Naive B cell (primary cell): ENCODE measurements around the gene C10orf143. TPM values are rescaled to one million over a fixed set of nuclear protein-coding genes. Genes with fewer than 3 reads are reported as not detected.

ENCODE experiments used
- ATAC-seq, 2 donors: fragments of 150-1000 bp; cut with Tn5 transposase; 2 replicates each; pipeline ENCODE4 v1.10.0; 2021; ENCODE audit warnings: low read depth in 2 of 2, mild to moderate bottlenecking in 2 of 2, moderate library complexity in 2 of 2
- DNase-seq: peaks from one replicate; pipeline ENCODE4 v3.0.0; 2022
- H3K27ac Mint-ChIP-seq, 6 donors: one replicate each; pipeline ENCODE4 v1.8.0; 2020 to 2022; ENCODE audit warnings: mild to moderate bottlenecking in 6 of 6, mixed read lengths in 6 of 6, moderate library complexity in 5 of 6, inconsistent platforms in 2 of 6
- H3K27me3 Mint-ChIP-seq, 3 donors: one replicate each; pipeline ENCODE4 v1.8.0; 2021 to 2022; ENCODE audit warnings: mixed read lengths in 3 of 3, mild to moderate bottlenecking in 1 of 3
- H3K36me3 Mint-ChIP-seq, 2 donors: one replicate each; pipeline ENCODE4 v1.8.0; 2020 to 2022; ENCODE audit warnings: mixed read lengths in 2 of 2, inconsistent platforms in 1 of 2, mild to moderate bottlenecking in 1 of 2
- H3K4me1 Mint-ChIP-seq, 3 donors: one replicate each; pipeline ENCODE4 v1.8.0; 2020 to 2022; ENCODE audit warnings: mixed read lengths in 3 of 3, inconsistent platforms in 1 of 3, mild to moderate bottlenecking in 1 of 3, moderate library complexity in 1 of 3
- H3K4me3 Mint-ChIP-seq, 8 donors: one replicate each; pipeline ENCODE4 v1.8.0; 2020 to 2022; ENCODE audit warnings: mild to moderate bottlenecking in 8 of 8, mixed read lengths in 8 of 8, moderate library complexity in 8 of 8, inconsistent platforms in 2 of 8
- H3K9me3 Mint-ChIP-seq, 7 donors: one replicate each; pipeline ENCODE4 v1.8.0; 2020 to 2022; ENCODE audit warnings: mixed read lengths in 7 of 7, mild to moderate bottlenecking in 5 of 7, inconsistent platforms in 2 of 7, moderate library complexity in 1 of 7
- polyA plus RNA-seq, 6 donors: library from polyadenylated mRNA; unstranded; fragments of 300-500 nt; fragmentation: Illumina TruSeq; gene quantifications; one replicate each; pipeline ENCODE4 v1.2.3, GENCODE V29; 2021; ENCODE audit warnings: low read depth in 6 of 6

C10orf143 gene
- polyA plus RNA-seq, 6 donors from 2014 or later: 15.6 to 44.9 (median 20.4) TPM

DNA sequence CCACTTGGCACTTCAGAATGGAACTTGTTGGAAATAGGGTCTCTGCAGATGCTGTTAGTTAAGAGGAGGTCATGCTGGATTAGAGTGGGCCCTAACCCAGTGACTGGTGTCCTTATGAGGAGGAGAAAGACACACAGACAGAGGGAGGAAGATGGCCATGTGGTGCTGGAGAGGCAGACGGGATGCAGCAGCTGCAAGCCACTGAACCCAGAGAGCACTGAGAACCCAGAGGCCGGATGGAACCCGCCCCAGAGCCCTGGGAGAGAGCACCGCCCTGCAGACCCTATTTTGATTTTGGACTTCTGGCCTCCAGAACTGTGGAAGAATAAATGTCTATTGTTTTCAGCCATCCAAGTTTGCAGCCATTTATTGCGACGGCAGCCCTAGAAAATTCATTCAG, 88.5 kb downstream of the C10orf143 start:
- Mint-ChIP-seq H3K4me1 (no peaks in the 10 kb centered on the region), H3K36me3 (no peaks in the 10 kb centered on the region), H3K27me3 (peaks cover 0 to 12% (median under 1%) of the 10 kb centered on the region in 3 donors), H3K4me3 (no peak overlapping the region), H3K27ac (no peak overlapping the region), H3K9me3 (no peaks in the 10 kb centered on the region)
- DNase-seq: no peak
- no peak for ATAC-seq

DNA sequence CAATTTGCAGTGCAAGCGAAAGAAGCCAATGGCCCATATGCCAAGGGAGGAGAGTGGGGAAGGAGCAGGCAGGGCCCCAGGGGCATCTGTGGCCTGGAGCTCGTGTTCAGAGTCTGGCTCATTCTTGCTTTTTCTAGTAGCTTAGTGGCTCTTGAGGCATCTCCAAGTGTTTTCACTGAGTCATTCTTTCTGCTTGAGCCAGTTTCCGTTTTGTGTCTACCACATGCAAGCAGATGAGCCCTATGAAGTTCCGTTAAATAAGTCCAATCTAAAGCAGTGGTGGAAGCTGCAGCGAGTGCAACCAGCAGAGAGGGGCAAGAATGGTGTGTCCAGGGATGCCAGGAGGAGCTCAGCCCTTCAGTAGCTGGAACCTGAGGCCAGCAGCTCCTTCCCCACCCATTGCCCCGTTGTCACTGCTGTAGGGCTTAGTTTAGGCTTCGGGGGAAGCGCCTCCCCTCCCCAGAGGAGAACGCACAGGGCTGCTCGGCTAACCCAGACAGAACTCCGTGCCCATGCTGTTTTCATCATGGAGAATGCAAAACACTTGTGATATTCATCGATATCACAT, 89.2 kb downstream of the C10orf143 start:
- Mint-ChIP-seq H3K27me3 (peaks cover 0 to 12% (median 0%) of the 10 kb centered on the region in 3 donors), H3K9me3 (no peaks in the 10 kb centered on the region), H3K36me3 (no peaks in the 10 kb centered on the region), H3K27ac (no peak overlapping the region), H3K4me3 (no peak overlapping the region), H3K4me1 (no peaks in the 10 kb centered on the region)
- no peak for ATAC-seq
- no peak for DNase-seq

DNA sequence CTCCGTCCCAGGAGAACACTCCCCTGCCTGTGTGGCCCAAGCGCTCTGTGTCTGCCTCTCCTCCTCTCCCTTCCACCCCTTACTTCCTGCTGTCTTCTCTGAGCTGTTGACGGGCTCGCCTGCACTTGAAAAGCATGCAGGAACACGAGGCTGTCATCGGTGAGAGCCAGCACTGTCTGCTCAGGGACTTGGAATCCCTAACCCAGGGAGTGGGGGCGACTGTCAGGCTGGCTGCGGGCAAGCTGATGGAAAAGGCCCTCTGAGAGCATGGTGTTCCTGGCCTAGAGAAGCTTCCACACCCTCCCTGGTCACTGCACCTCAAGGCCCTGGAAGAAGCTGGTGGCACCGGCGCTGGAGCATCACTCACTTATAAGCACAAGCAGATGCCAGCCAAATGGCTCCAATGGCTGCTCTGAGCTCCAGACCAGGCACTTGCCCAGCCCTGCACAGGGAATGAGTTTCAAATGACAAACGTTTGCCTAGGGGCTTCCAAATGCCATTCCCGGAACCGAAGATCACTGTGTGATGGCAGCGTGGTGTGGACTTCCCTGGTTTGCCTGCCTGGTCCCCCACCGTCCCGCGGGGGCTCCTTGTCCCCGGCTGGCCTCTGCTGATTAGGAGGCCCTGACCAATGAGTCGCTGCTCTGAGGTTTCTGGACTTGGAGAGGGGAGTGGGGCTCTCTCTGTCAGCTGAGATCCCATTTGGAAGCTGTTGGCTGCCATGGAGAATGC, 89.8 kb downstream of the C10orf143 start:
- Mint-ChIP-seq H3K27me3 (peaks cover 0 to 12% (median 0%) of the 10 kb centered on the region in 3 donors), H3K36me3 (no peaks in the 10 kb centered on the region), H3K9me3 (no peaks in the 10 kb centered on the region), H3K4me1 (no peaks in the 10 kb centered on the region), H3K27ac (no peak overlapping the region), H3K4me3 (no peak overlapping the region)
- ATAC-seq (no peak), DNase-seq (no peak)

DNA sequence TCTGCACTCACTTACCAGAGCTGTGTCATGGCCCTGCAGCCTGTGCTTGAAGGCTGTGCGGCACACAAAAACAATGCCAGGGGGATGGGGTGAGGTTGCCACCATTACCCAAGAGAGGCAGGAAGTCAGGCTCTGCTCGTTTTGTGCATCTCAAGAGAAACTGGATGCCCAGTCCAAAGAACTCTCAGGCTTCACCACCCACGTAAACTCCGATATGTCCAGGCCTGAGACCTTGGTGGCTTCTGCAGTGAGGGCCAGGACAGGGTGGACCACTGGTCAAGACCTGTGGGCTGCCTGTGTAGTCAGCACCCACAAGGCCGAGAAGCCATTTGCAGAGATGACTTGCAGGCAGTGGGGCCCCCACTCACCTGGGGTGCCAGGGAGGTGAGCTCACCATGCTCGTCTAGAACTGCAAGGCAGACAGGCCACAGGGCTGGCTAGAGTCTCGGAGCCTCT, 91.9 kb downstream of the C10orf143 start:
- Mint-ChIP-seq H3K27ac (no peak overlapping the region), H3K9me3 (no peaks in the 10 kb centered on the region), H3K27me3 (peaks cover 0 to 11% (median 0%) of the 10 kb centered on the region in 3 donors), H3K36me3 (no peaks in the 10 kb centered on the region), H3K4me1 (no peaks in the 10 kb centered on the region), H3K4me3 (no peak overlapping the region)
- no peak for DNase-seq
- ATAC-seq: no peak

DNA sequence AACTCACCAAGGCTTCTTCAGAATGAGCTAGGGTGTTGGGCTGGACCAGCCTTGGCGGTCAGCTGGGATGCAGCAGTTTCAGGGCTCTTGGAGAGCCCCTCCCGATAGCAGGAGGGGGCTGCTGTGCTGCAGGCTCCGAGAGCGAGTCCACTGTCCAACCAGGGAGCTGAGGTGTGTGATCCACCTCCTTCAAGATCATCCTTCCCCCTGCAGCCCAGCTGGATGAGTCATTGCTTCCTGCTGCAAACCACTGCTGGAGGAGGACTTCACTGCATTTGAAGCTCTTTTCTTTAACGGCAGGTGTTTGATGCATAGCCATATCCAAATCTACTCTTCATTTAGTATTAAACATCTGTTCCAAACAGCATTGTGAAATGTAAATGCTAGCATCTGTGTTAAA, 92.4 kb downstream of the C10orf143 start:
- no peak for ATAC-seq
- no peaks in the 10 kb centered on the region for H3K4me1 Mint-ChIP-seq
- H3K9me3 Mint-ChIP-seq: no peaks in the 10 kb centered on the region
- H3K36me3 Mint-ChIP-seq: no peaks in the 10 kb centered on the region
- no peak overlapping the region for H3K4me3 Mint-ChIP-seq
- DNase-seq: no peak
- H3K27me3 Mint-ChIP-seq: peaks cover 0 to 14% (median 0%) of the 10 kb centered on the region in 3 donors
- H3K27ac Mint-ChIP-seq: no peak overlapping the region

DNA sequence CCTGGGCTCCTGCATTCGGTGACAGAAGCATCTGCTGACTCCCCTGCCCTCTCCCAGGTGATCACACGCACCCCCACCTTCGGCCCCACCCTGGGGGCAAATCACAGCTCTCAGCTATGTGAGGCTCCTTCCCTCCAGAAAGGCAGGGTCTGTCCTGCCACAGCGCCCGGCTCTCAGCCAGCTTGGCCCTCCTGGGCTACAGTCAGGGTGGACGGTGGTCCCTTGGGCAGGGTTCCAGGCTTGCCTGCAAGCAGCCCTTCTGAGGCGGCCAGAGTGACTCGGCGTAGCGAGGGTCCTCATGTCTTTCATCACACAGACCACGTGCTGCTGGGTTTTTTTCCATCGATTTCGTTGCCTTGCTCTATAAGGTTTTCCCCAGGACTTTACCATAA, 93.0 kb downstream of the C10orf143 start:
- Mint-ChIP-seq H3K9me3 (no peaks in the 10 kb centered on the region), H3K27me3 (peaks cover 0 to 21% (median 0%) of the 10 kb centered on the region in 3 donors), H3K27ac (no peak overlapping the region), H3K36me3 (no peaks in the 10 kb centered on the region), H3K4me1 (no peaks in the 10 kb centered on the region), H3K4me3 (no peak overlapping the region)
- no peak for ATAC-seq
- no peak for DNase-seq

DNA sequence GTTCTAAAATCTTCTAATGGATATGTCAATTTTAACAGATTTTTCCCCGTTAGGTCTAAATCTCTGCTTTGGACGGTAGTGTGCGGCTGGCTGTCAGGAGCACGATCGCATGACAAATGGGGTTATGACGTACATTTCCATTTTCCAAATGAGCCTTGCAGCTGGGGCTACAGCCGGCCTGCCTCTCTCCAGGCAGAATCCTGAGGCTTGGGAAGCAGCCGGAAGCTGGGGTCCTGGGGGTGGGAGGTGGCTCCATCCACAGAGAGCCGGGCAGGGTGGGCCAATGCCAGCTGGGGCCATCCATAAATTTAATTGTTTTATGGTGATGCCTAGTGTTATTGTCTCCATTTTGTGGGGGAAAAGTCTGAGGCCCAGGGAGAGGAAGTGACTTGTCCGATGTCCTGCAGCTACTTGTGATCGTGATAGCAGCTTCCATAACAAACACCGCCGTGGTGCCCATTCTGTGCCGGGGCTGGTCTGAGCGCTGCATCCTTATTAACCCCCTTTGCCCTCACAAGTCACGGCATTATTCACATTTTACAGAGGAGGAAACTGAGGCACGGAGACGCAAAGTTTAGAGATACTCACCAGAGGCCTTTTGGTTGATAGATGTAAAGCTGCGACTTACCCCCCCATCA, 93.5 kb downstream of the C10orf143 start:
- DNase-seq (no peak), ATAC-seq (no peak)
- Mint-ChIP-seq H3K4me3 (no peak overlapping the region), H3K27ac (no peak overlapping the region), H3K36me3 (no peaks in the 10 kb centered on the region), H3K4me1 (no peaks in the 10 kb centered on the region), H3K9me3 (no peaks in the 10 kb centered on the region), H3K27me3 (peaks cover 0 to 26% (median 3%) of the 10 kb centered on the region in 3 donors)

DNA sequence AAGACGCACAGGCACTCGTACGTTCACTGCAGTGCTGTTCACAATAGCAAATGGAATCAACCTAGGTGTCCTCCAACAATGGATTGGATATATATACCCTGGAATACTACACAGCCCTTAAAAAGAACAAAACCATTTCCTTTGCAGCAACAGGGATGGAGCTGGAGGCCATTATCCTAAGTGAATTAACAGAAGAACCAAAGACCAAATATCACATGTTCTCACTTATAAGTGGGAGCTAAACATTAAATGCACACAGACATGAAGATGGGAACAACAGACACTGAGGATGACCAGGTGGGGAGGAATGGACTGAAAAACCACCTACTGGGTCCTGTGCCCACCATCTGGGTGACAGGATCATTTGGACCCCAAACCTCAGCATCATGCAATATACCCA, 94.5 kb downstream of the C10orf143 start:
- DNase-seq: no peak
- Mint-ChIP-seq H3K4me3 (no peak overlapping the region), H3K4me1 (no peaks in the 10 kb centered on the region), H3K9me3 (no peaks in the 10 kb centered on the region), H3K27me3 (peaks cover 0 to 36% (median 9%) of the 10 kb centered on the region in 3 donors), H3K36me3 (no peaks in the 10 kb centered on the region), H3K27ac (no peak overlapping the region)
- ATAC-seq: no peak

DNA sequence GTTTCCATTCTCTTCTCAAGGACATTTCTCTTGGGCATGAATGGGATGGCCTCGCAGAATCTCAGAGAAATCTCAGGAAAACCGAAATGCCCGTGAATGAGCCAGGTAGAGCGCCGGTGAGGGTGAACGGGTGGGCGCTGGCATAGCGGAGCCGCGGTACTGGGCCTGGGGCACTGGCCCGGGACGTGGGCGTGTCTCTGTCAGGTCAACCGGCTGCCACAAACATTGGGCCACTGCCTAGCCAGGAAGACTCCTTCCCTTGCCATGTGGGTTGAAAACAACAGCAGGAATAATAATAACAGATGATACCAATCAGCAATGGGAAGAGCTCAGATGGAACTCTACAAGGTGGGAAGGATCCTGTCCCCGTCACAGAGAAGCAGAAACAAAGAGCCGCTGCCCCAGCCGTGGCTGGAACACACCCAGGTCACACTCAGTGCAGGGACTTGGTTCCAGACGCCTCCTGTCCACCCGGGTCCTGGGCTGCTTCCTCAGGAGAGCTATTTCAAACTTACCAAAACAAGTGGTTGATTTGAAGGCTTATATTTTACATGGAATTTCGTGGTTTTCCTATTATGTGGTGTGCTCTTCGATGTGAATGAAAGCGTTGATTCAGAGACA, 95.4 kb downstream of the C10orf143 start:
- Mint-ChIP-seq H3K36me3 (no peaks in the 10 kb centered on the region), H3K9me3 (peaks cover 0 to 4% (median 0%) of the 10 kb centered on the region in 7 donors), H3K4me1 (no peaks in the 10 kb centered on the region), H3K27me3 (peaks cover 0 to 36% (median 9%) of the 10 kb centered on the region in 3 donors), H3K4me3 (no peak overlapping the region), H3K27ac (no peak overlapping the region)
- DNase-seq: no peak
- ATAC-seq: no peak

DNA sequence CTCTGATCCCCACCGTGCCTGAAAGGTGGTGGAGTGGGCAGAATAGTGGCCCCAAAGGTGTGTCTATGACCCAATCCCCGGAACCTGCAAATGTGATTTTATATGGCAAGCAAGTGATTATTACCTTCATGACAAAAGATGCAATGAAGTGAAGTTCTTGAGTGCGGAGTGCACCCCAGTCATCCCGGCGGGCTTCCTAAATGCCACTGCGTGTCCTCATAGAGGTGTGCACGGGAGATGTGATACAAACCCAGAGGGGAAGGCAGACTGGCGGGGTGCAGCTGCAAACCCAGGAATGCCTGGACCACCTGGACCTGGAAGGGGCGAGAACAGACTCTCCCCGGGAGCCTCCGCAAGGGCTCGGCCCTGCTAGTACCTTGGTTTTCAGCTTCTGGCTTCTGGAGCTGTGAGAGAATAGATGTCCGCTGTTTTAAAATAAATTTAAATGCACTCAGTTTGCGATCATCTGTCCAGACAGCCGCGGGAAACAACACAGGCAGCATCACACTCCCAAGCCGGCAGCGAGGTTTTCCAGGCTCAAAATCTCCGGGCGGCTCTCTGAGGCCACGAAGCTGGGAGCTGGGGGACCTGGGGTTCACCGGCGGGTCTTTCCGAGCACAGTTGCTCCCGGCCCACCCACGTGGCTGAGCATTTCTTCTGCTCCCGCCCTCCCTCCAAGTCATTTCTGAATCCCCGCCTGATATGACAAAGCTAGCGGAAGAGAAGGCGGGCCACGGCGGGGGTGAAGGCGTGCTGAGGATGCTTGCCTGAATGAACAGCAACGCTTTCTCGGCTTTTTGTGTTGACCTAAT, 96.2 kb downstream of the C10orf143 start:
- H3K36me3 Mint-ChIP-seq: no peaks in the 10 kb centered on the region
- peak overlapping the region in 1 of 6 donors; percentile 5 for H3K27ac Mint-ChIP-seq
- H3K27me3 Mint-ChIP-seq: peaks cover 0 to 36% (median 9%) of the 10 kb centered on the region in 3 donors
- H3K9me3 Mint-ChIP-seq: peaks cover 0 to 4% (median 0%) of the 10 kb centered on the region in 7 donors
- no peak overlapping the region for H3K4me3 Mint-ChIP-seq
- H3K4me1 Mint-ChIP-seq: no peaks in the 10 kb centered on the region
- DNase-seq: no peak
- ATAC-seq: no peak
